Activated CD4-positive, alpha-beta T cell treated with anti-CD3 and anti-CD28 coated beads, Interleukin-2, amount 50 U/mL, for 16 hours (primary cell): ENCODE results near the gene MGRN1.

Experiments used
- DNase-seq: peaks from one replicate; pipeline ENCODE4 v3.0.0-alpha.2; 2020

Gene MGRN1

DNA sequence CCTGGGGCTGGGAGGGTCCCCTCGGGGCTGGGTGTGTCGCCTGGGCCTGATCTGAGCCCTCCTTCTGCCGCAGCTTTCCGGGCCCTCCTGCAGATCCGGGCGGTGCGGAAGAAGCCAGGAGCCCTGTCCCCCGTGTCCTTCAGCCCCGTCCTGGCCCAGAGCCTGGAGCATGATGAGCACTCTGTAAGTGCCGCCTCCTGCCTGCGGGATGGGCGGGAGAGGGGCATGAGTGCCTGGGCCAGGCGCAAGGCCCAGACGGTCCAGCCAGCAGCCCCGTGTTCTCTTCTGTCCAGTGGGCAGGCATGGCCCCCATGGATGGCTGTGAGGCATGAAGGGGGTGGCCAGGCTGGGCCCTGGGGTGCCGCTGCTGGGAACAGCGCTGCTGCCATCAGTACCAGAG lies 52.8 kb downstream of the MGRN1 start:
- no peak for DNase-seq

GRCh38 chr16:4677994-4678393 lies 53.4 kb downstream of the MGRN1 start:
- no peak for DNase-seq

GRCh38 chr16:4678596-4678995 lies 54.0 kb downstream of the MGRN1 start:
- no peak for DNase-seq

DNA sequence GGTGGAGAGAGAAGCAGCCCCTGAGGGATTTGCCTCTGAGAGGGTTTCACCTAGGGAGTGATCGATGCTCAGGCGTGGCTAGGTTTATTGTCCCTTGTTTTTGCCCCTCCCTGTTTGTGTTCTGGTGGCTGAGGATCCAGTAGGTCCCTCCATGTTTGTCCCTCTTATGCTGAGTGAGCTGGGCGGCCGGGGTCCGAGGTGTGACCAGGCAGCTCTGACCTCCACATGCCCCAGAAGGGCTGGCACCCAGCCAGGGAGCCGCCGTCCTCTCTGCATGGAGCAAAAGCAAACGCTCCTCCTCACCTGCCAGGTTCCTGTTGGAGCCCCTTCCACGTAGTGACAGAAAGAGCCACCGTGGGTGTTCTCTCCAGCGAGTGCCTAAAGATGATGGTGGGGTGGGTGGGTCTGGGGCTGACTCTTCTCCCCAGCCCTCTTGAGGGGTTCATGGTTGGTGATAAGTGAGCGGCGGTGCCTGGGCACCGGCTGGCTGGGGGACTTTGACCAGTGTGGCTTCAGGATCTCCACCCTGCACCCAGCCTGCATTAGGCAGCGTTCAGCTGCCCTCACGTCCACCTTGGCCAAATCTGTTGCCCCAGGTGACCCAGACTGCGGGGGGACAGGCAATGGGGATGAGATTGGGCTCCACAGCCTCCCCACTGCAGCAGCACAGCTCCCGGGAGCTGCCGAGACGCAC lies 54.7 kb downstream of the MGRN1 start:
- no peak for DNase-seq

DNA sequence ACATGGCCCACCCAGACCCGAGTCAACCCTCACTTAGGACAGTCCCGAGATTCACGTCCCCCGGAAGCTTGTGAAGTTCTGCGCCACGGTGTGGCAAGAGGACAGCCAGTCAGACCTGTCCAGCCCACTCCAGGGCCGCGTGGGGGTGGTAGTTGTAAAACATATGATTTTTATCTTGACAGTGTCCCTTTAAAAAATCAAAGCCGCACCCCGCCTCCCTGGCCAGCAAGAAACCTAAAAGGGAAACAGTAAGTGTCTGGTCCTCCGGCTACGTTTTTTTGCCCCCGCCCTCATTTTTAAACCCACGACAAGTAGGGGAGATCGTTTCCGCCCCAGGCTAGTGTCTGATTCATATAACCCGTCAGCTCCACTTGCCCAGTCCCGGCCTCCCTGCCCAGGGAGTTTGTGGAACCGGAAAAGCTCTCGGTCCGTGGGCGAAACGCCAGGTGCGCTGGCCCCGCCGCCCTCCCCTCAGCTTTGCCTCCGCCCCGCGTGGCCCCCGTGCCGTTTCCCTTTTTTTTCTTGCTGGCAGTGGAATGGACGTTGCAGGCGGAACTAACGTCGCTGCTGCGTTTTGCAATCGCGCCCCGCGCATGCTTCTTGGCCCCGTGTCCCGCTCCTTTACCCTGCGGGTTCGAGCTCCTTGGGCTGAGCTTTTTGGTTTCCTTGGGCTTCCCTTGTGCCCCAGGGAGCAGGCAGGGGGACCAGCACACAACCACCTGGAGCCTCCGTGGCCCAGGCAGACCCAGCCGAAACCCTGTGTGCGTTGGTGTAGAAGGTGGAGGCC lies 55.4 kb downstream of the MGRN1 start:
- DNase-seq, result no peak

DNA sequence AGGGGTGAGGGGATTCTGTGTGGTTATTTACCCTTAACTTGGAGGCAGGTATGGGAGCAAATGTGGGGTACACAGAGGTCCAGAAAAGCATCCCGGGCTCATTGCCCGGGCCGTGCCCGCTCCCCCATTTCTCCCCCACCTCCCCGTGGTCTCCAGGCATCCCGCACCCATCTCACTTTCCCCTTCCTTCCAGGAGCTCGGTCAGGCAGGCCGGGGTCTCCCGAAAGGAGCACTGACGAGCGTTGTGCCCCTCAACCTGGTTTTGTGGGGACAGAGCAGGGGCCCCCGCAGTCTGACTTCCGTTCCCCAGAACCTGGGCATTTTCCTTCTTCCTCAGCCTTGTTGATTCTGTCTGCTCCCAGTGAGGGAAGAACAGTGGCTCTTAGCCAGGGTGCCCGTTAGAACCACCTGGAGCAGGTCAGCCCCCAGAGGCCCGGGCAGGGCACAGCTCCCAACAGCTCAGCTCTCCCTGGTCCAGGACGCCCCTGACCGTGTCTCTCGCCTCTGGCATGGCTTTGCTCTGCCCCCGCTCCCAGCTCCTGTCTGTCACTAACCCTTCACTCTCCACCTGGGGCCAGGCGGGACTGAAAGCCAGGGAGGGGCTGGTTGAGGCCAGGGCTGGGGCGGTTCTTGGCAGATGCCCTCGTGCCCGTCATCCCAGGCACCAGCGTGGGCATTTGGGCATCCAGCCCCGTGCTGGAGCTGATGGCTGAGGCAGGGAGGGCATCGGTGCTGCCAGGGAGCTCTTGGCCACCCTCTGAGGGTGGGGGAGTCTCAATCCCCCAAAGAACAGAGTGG lies 56.2 kb downstream of the MGRN1 start:
- DNase-seq, result no peak

DNA sequence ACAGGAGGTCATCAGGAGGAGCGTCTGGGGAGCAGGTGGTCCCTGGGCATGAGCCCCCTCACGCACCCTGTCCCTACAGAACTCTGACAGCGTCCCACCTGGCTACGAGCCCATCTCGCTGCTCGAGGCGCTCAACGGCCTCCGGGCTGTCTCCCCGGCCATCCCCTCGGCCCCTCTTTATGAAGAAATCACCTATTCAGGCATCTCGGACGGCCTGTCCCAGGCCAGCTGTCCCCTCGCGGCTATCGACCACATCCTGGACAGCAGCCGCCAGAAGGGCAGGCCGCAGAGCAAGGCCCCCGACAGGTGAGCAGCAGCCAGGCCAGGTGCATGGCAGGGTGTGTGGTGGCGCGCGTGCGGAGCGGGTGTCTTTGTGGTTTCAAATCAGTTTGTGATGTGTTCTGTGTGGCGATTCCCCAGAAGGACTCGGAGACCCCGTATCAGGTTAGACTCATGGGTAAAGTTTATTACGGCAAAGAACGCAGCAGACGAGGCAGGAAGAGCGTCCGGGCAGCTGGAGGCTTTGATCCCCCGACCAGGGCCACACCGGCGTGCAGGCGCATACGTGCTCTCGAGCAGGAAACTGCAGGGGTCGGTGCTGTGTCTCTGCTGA lies 57.0 kb downstream of the MGRN1 start:
- DNase-seq, result no peak

DNA sequence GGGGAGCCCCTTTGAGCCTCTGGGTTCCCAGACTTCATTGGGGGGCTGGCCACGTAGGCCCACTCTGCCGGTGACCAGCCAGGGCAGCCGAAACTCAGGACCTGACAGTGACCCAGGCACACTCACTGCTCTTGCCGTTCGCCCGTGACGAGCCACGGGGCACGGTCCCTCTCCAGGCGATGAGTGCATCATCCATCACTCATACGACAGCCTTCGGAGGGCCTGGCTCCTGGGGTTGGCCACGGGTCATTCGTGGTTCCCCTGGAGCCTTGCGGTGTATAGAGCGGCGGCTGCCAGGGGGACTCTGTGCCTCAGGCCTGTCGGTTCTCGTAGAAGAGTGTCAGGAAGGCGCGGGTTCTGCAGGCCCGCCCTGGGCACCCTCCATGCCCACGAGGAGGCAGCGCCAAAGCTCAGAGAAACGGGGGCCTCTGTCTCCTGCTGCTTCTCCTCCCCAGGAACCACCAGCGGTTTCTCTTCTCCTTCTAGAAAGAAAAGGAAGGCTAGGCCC lies 57.5 kb downstream of the MGRN1 start:
- no peak for DNase-seq

DNA sequence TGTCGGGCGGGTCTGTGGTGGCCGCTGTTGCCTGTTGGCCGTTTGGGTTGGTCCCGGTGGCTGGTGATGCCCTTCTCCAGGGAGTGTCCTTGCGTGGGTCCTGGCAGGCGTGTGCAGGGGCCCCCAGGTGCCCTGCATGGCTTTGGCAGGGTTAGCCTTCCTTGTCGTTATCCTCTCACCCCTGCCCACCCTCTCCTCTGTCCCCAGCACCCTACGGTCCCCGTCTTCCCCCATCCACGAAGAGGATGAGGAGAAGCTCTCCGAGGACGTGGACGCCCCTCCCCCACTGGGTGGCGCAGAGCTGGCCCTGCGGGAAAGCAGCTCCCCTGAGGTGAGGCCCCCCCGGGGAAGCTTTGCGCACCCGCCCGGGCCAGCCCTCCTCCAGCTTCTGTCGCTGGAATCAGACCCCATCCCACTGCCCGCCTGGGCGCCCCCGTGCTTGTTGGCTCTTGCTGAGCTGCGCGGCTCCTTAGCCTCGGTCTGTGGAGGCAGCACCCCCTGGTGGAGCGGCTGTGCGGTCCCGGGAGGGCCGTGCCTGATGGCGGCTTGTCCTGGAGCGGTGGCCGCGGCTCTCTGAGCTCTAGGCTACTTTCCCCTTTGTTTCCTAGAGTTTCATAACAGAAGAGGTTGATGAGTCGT lies 58.1 kb downstream of the MGRN1 start:
- DNase-seq, result no peak

- DNase-seq, result no peak
These were observed 58.8 kb downstream of the MGRN1 start for GRCh38 chr16:4683255-4684057.

- DNase-seq, result no peak
These were observed 59.6 kb downstream of the MGRN1 start for GRCh38 chr16:4684058-4684715.

DNA sequence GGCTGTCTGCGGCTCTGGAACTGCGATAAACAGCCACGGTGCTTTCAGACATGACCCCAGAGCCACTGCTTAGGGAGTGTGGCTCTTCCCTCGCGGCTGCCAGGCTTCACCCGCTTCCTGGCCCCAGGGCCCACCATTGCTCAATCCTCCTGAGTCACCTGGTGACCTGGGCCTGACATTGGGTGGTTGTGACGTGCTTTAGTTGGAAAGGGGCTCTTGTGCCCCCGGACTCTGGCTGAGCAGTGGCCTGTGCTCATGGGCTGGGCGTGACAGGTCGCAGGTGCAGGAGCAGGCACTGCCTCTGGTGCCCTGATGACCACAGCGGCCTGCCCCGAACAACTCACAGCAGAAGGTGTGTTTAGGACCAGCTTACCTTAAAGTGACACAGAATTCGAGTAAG lies 60.1 kb downstream of the MGRN1 start:
- no peak for DNase-seq

DNA sequence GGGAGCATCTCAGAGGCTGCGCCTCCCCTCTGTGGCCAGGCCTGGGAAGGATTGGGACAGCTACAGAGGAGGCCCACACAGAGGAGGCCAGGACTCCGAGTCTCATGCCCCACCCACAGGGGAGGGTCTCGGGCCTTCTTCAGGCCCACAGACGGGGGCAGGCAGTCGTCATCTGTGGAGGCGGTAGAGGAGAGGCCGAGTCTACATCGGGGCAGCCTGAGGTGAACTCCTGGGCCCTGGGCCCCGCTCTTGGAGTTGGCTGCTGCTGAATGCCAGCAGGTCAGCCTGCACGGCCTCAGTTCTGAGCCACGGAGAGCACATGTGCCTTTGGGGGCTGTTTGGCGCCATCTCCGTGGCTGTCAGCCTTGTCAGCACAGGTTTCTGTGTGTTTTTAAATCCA lies 60.7 kb downstream of the MGRN1 start:
- DNase-seq, result no peak

DNA sequence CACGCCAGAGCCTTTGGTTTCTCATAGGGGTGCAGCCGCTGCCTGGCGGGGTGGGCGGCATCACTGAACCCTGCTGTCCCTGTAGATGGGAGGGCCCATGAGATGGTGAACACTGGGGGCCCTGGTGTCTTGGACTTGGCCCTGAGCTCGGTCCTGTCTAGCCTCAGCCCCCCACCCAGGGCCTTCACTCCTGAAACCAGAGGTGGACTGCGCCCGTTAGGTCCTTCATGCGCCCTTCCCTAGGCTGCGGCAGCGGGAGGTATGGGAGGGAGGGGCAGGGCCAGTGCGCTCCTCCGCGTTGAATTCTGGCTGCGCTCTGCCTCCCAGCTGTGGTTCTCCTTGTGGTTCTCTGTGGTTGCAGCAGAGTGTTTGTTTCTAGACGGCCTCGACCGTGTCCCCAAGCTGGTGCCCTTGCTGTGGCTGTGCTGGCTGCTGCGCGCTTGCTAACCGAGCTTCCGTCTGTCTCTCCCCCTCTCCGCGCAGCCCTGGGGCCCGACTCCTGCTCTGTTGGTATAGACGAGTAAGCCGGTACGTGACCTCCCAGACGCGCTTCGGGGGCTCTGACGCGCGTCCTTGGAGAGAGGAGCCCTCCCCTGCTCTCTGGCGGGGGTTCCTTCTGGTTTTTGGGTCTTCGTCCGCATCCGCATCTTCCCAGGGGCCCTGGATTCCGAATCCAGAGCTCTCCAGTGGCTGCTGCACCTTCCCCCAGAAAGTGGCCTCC lies 61.3 kb downstream of the MGRN1 start:
- DNase-seq, result no peak

DNA sequence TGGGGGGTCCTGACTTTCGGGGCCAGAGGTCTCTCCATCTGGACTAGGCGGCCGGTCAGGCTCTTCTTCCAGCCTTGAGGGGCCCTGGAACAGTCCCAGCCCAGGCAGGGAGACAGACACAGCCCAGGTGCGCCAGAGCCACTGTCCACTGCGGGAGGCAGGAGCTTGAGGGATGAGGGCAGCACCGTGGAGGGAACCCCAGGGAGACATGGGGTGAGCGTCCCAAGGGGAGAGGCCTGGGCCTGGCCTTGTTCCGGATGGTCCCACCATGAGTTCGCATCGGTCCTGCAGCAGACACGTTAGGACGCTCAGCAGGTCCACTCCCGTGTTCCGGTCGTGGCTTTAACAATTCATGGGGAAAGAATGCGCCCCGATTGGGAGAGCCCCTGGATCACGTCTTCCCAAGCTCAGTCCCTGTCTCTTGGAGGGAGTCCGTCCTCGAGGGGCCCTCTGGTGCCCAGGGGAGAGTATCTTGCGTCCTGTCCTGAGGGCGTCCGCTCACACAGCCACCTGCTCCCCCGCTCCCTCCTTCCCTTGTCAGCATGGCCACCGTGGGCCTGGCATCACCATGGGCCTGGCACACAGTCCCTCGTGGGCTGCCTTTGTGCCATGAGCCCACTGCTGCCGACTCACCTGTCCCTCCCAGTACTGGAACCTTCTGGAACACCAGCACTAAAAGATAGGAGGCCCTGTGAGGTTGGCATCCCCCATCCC lies 62.0 kb downstream of the MGRN1 start:
- no peak for DNase-seq

DNA sequence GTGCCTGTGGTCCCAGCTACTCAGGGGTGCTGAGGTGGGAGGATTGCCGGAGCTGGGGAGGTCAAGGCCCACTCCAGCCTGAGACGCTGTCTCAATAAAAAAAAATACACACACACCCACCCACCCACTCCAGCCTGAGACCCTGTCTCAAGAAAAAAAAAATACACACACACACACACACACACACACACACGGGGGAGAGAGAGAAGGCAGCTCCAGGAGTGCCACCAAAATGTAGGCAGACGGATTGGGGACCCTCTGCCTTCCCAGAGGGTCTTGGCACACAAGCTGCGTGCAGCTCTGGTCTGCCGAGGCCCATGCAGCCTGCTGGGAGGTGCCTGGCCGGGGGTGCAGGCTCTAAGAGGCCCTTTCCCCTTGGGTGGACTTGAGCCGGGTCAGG lies 62.8 kb downstream of the MGRN1 start:
- no peak for DNase-seq

DNA sequence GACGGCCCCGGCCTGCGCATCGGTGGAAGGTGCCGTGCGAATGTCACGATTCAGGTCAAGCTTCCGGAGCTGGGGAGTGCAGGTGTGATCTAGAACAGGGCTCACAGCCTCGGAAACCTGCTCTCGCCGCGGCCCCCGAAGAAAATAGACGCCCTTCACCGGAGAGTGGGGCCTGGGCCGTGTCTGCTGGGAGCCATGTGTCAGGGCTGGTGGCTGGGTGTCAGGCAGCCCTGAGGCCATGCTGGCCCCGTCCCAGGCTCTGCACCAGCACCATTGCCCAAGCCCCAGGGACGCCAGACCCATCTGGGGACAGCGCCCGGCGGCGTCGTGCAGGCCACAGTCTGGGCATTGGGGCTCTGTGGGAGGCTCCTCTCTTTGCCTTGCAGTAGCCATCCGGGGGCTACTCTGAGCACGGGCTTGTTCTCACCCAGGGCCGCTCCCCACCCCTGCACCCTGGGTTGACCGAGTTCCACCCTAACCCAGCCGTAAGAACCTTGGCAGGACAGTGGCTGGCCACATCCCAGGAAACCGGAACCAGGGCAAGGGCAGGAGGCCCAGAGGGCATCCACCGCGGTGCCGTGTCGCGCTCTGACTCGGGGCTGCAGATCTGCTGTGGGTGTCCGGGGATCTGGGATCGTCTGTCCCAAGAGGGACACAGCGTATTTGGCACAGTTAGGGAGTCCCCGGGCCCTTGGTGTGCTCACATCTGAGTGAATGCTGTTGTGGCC lies 63.5 kb downstream of the MGRN1 start:
- DNase-seq, result no peak

GRCh38 chr16:4688674-4689045 lies 64.0 kb downstream of the MGRN1 start:
- no peak for DNase-seq

DNA sequence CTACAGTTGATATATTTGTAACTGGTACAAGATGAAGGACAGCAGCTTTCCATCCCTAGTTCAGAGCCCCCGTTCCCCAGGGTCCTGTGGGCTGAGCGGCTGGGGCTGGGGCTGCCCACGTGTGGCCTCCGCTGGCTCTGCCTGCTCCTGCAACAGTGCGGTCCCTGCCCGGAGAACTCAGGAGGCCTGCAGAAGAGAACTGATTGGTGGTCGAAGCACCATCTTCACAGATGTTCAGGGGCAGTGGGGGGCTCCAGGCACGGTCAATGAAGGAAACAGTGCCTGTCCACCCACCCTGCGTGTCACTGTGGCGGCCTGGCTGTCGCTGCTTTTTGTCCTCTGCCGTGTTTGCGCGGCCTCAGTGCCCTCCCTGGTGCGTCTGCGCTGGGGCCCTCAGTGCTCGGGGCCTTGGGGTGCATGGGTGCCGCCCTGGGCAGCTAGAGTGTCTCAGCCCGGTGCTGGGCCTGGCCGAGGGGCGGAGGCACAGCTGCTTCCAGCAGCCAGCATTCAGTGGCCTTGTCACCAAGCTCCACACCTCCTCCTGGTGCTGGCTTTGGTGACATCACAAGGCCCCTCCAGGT lies 64.6 kb downstream of the MGRN1 start:
- DNase-seq, result no peak
